GM23248 (cell line): ENCODE measurements around the gene TIGD6.

Source experiments
- EZH2 ChIP-seq: fragments of 200-600 bp; sonication (generic); IDR thresholded peaks from 2 replicates; pipeline ENCODE4 v1.6.1; 2018; ENCODE audit warnings: antibody characterized with exemption, mild to moderate bottlenecking; ENCODE audit not compliant: insufficient read depth, poor library complexity, severe bottlenecking
- EZH2phosphoT487 ChIP-seq: fragments of 200-600 bp; sonication (generic); IDR thresholded peaks from 2 replicates; pipeline ENCODE4 v1.6.1; 2018; ENCODE audit warnings: antibody characterized with exemption, moderate library complexity, mild to moderate bottlenecking, low read depth; ENCODE audit not compliant: insufficient read depth

DNA sequence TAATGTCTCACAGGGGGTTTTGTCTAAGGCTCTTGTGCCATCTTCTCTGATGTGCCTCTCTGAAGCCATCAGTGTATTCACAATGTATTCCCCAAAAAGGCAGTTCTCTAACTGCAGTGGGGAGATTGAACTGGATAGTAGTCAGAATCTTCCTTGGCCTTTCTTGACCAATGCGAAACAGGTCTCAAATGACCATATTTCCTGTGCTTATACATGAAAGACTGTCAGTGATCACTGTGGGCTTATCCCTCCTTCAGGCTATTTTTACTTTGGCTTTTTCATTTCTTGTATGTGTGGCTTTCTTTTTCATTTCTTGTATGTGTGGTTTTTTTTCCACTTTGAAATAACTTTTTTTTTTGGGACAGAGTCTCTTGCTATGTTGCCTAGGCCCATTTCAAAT is 19.8 kb upstream of the TIGD6 start:
- TF ChIP-seq EZH2 (no peak), EZH2phosphoT487 (no peak)
